Activated CD4-positive, alpha-beta T cell treated with anti-CD3 and anti-CD28 coated beads, Interleukin-10, Interleukin-2, amounts not matched to agents 100 ng/mL and 50 ng/mL, durations not matched to agents 16 hours and 8 hours (primary cell): ENCODE measurements around the gene ZBTB20.
A peak's percentile ranks its signal among the peaks of the same experiment; 100 is the strongest.

Experiments used
- DNase-seq: peaks from one replicate; pipeline ENCODE4 v3.0.0-alpha.2; 2020

Gene ZBTB20

GRCh38 chr3:115018694-115019093, 128.4 kb downstream of the ZBTB20 start:
- DNase-seq: no peak

- DNase-seq: no peak
Observed at GRCh38 chr3:115007966-115008365, 139.1 kb downstream of the ZBTB20 start.

- no peak for DNase-seq
Observed at GRCh38 chr3:115004201-115005140, 142.6 kb downstream of the ZBTB20 start.

GRCh38 chr3:114998971-114999579, 148.0 kb downstream of the ZBTB20 start:
- no peak for DNase-seq

GRCh38 chr3:114994554-114995341, 152.3 kb downstream of the ZBTB20 start:
- no peak for DNase-seq

- DNase-seq: no peak
Observed at GRCh38 chr3:114985776-114986175, 161.3 kb downstream of the ZBTB20 start.

- no peak for DNase-seq
Observed at GRCh38 chr3:114983248-114983647, 163.8 kb downstream of the ZBTB20 start.

- peak; percentile 34 for DNase-seq
Observed at GRCh38 chr3:114974387-114974786, 172.7 kb downstream of the ZBTB20 start.

GRCh38 chr3:114973536-114973935, 173.6 kb downstream of the ZBTB20 start:
- DNase-seq: no peak

- DNase-seq: no peak
Observed at GRCh38 chr3:114967168-114967567, 179.9 kb downstream of the ZBTB20 start.

GRCh38 chr3:114962189-114962588, 184.9 kb downstream of the ZBTB20 start:
- no peak for DNase-seq

- no peak for DNase-seq
Observed at GRCh38 chr3:114958930-114959329, 188.2 kb downstream of the ZBTB20 start.

- no peak for DNase-seq
Observed at GRCh38 chr3:114953800-114954199, 193.3 kb downstream of the ZBTB20 start.

- no peak for DNase-seq
Observed at GRCh38 chr3:114953215-114953799, 193.8 kb downstream of the ZBTB20 start.

- no peak for DNase-seq
Observed at GRCh38 chr3:114942773-114943172, 204.3 kb downstream of the ZBTB20 start.

GRCh38 chr3:114941626-114942309, 205.3 kb downstream of the ZBTB20 start:
- no peak for DNase-seq

GRCh38 chr3:114939920-114940319, 207.2 kb downstream of the ZBTB20 start:
- no peak for DNase-seq

- no peak for DNase-seq
Observed at GRCh38 chr3:114933407-114933806, 213.7 kb downstream of the ZBTB20 start.

- no peak for DNase-seq
Observed at GRCh38 chr3:114929971-114930732, 216.9 kb downstream of the ZBTB20 start.

GRCh38 chr3:114928989-114929640, 218.0 kb downstream of the ZBTB20 start:
- no peak for DNase-seq

- DNase-seq: no peak
Observed at GRCh38 chr3:114904633-114905032, 242.5 kb downstream of the ZBTB20 start.
